Naive thymus-derived CD4-positive, alpha-beta T cell (primary cell): ENCODE results near the gene SPN. TPM values are rescaled to one million over a fixed set of nuclear protein-coding genes. Genes with fewer than 3 reads are reported as not detected.
"Not testable (repeated sequence)": the region's sequence is repeated elsewhere in the genome, so short reads cannot be mapped to it uniquely, and the experiment has no call there.

Experiments
- ATAC-seq: fragments of 150-1000 bp; cut with Tn5 transposase; 2 replicates; pipeline ENCODE4 v1.10.0; 2021; ENCODE audit warnings: mild to moderate bottlenecking, moderate library complexity
- CTCF ChIA-PET: fragments of 350-600 bp; sonication (Branson Sonifier 250); formaldehyde crosslinking; loops from one replicate; lab custom pipeline; 2021; ENCODE audit warnings: antibody characterized with exemption; lab: Charles Lee
- POLR2A ChIA-PET: fragments of 350-600 bp; sonication (Branson Sonifier 250); formaldehyde crosslinking; loops from one replicate; lab custom pipeline; 2021; ENCODE audit warnings: antibody characterized with exemption, inconsistent platforms; lab: Charles Lee
- DNase-seq, 9 donors: peaks; one replicate each; pipeline versions ENCODE4 v3.0.0 to v3.0.0-alpha.2; 2020 to 2022; ENCODE audit warnings: mixed read lengths in 1 of 9
- H3K27ac ChIP-seq: one replicate; pipeline ENCODE4 v1.7.0; 2013; ENCODE audit warnings: mild to moderate bottlenecking, low read depth, low read length, moderate library complexity
- H3K27me3 ChIP-seq, 2 donors: one replicate each; pipeline ENCODE4 v1.7.0; 2013; ENCODE audit warnings: low read length in 2 of 2, mild to moderate bottlenecking in 2 of 2, moderate library complexity in 2 of 2; ENCODE audit not compliant: control insufficient read depth in 2 of 2, insufficient read depth in 2 of 2
- H3K36me3 ChIP-seq, 3 experiments: 1 replicate in 2 of 3; 2 replicates in 1 of 3; pipeline ENCODE4 v1.7.0; 2013; ENCODE audit warnings: low read length in 3 of 3, mild to moderate bottlenecking in 3 of 3, moderate library complexity in 1 of 3; ENCODE audit not compliant: insufficient read depth in 3 of 3, control insufficient read depth in 2 of 3
- H3K4me1 ChIP-seq, 2 donors: one replicate each; pipeline ENCODE4 v1.7.0; 2013; ENCODE audit warnings: low read length in 2 of 2, mild to moderate bottlenecking in 2 of 2, moderate library complexity in 1 of 2; ENCODE audit not compliant: control insufficient read depth in 2 of 2, insufficient read depth in 2 of 2
- H3K4me3 ChIP-seq: 2 replicates; pipeline ENCODE4 v1.7.0; 2013; ENCODE audit warnings: mild to moderate bottlenecking, low read length
- H3K9me3 ChIP-seq, 3 experiments: 1 replicate in 2 of 3; 2 replicates in 1 of 3; pipeline ENCODE4 v1.7.0; 2013; ENCODE audit warnings: low read length in 3 of 3; ENCODE audit not compliant: control insufficient read depth in 2 of 3
- H3K27ac Mint-ChIP-seq, 9 donors: one replicate each; pipeline ENCODE4 v1.8.0; 2020 to 2022; ENCODE audit warnings: mixed read lengths in 9 of 9, mild to moderate bottlenecking in 8 of 9, moderate library complexity in 5 of 9, inconsistent platforms in 2 of 9
- H3K27me3 Mint-ChIP-seq, 5 donors: one replicate each; pipeline ENCODE4 v1.8.0; 2021 to 2022; ENCODE audit warnings: mixed read lengths in 5 of 5, mild to moderate bottlenecking in 1 of 5
- H3K36me3 Mint-ChIP-seq, 5 donors: one replicate each; pipeline ENCODE4 v1.8.0; 2020 to 2022; ENCODE audit warnings: mixed read lengths in 5 of 5, mild to moderate bottlenecking in 3 of 5, inconsistent platforms in 1 of 5
- H3K4me1 Mint-ChIP-seq, 7 donors: one replicate each; pipeline ENCODE4 v1.8.0; 2020 to 2022; ENCODE audit warnings: mixed read lengths in 7 of 7, mild to moderate bottlenecking in 3 of 7, inconsistent platforms in 1 of 7
- H3K4me3 Mint-ChIP-seq, 10 donors: one replicate each; pipeline ENCODE4 v1.8.0; 2020 to 2022; ENCODE audit warnings: mild to moderate bottlenecking in 10 of 10, mixed read lengths in 10 of 10, moderate library complexity in 6 of 10, inconsistent platforms in 2 of 10
- H3K9me3 Mint-ChIP-seq, 11 donors: one replicate each; pipeline ENCODE4 v1.8.0; 2020 to 2022; ENCODE audit warnings: mixed read lengths in 11 of 11, mild to moderate bottlenecking in 4 of 11, inconsistent platforms in 1 of 11, moderate library complexity in 1 of 11
- intact Hi-C, 2 donors: fragments of 100-400 bp; cut with micrococcal nuclease; formaldehyde crosslinking; loops; one replicate each; pipeline ENCODE4 v1.15.1; 2023
- polyA plus RNA-seq, 2 donors: library from polyadenylated mRNA; unstranded; fragments of 300-500 nt; fragmentation: Illumina TruSeq; gene quantifications; one replicate each; pipeline ENCODE4 v1.2.3, GENCODE V29; 2021
- total RNA-seq, 6 experiments: library from RNA in 5 of 6; stranded (reverse) in 5 of 6; gene quantifications; 1 replicate in 5 of 6; 2 replicates in 1 of 6; pipeline ENCODE4 v1.2.3 and lab custom pipeline; 2021 to 2026

SPN gene
- total and polyA plus RNA-seq, 7 experiments from 2014 or later: 79.5 to 333 (median 124) TPM

- no peaks in the 10 kb centered on the region for H3K4me1 ChIP-seq
- no peak overlapping the region for H3K27ac Mint-ChIP-seq
- no peak overlapping the region for H3K4me3 ChIP-seq
- no peak for ATAC-seq
- intact Hi-C loops: no loop called here
- H3K9me3 ChIP-seq: no peaks in the 10 kb centered on the region
- no peaks in the 10 kb centered on the region for H3K36me3 Mint-ChIP-seq
- H3K27me3 Mint-ChIP-seq: no peaks in the 10 kb centered on the region
- DNase-seq: no peak
- H3K27me3 ChIP-seq: no peaks in the 10 kb centered on the region
- H3K27ac ChIP-seq: no peak overlapping the region
- ChIA-PET CTCF (interaction anchor here (0.7 to 1.0 kb wide), 2 partner anchors 24 to 847 kb away, joined by 3 read pairs; no protein-coding TSS in a partner anchor), POLR2A (interaction anchor here (0.6 to 1.6 kb wide), 2 partner anchors 11 to 17 kb away, joined by 3 to 6 read pairs; partner anchors contain the start of gene SPN)
- H3K9me3 Mint-ChIP-seq: no peaks in the 10 kb centered on the region
- H3K4me3 Mint-ChIP-seq: no peak overlapping the region
- H3K4me1 Mint-ChIP-seq: peaks cover 4 to 23% (median 13%) of the 10 kb centered on the region in 7 donors
- no peaks in the 10 kb centered on the region for H3K36me3 ChIP-seq
Observed at GRCh38 chr16:29651774-29652349, 11.2 kb upstream of the SPN start.

- no peak overlapping the region for H3K4me3 Mint-ChIP-seq
- peak; percentile 69 for ATAC-seq
- H3K27ac ChIP-seq: no peak overlapping the region
- no peaks in the 10 kb centered on the region for H3K36me3 Mint-ChIP-seq
- no peaks in the 10 kb centered on the region for H3K9me3 Mint-ChIP-seq
- no peak for DNase-seq
- no peaks in the 10 kb centered on the region for H3K27me3 Mint-ChIP-seq
- H3K9me3 ChIP-seq: no peaks in the 10 kb centered on the region
- ChIA-PET CTCF (interaction anchor here (0.7 kb wide), 1 partner anchor 8 kb away, joined by 4 read pairs; no protein-coding TSS in a partner anchor), POLR2A (interaction anchor here (0.7 to 1.0 kb wide), 2 partner anchors 12 to 24 kb away, joined by 3 to 4 read pairs; no protein-coding TSS in a partner anchor)
- H3K4me1 Mint-ChIP-seq: peaks cover 4 to 24% (median 13%) of the 10 kb centered on the region in 7 donors
- no peak overlapping the region for H3K4me3 ChIP-seq
- H3K27ac Mint-ChIP-seq: no peak overlapping the region
- no peaks in the 10 kb centered on the region for H3K36me3 ChIP-seq
- intact Hi-C loops: no loop called here
- H3K4me1 ChIP-seq: no peaks in the 10 kb centered on the region
- no peaks in the 10 kb centered on the region for H3K27me3 ChIP-seq
Observed at GRCh38 chr16:29653471-29653870, 9.6 kb upstream of the SPN start.

GRCh38 chr16:29653890-29654289 lies 9.2 kb upstream of the SPN start:
- H3K27ac Mint-ChIP-seq, H3K4me1 ChIP-seq, H3K4me3 Mint-ChIP-seq, H3K4me3 ChIP-seq, ATAC-seq, H3K36me3 ChIP-seq, intact Hi-C loops, H3K27me3 ChIP-seq, H3K36me3 Mint-ChIP-seq, H3K9me3 Mint-ChIP-seq, H3K9me3 ChIP-seq, H3K27me3 Mint-ChIP-seq, DNase-seq, H3K27ac ChIP-seq: not testable (repeated sequence)
- POLR2A ChIA-PET: interaction anchor here (1.0 to 1.1 kb wide), 2 partner anchors 11 to 12 kb away, joined by 3 to 4 read pairs; no protein-coding TSS in a partner anchor
- H3K4me1 Mint-ChIP-seq: peaks cover 4 to 24% (median 16%) of the 10 kb centered on the region in 7 donors
- CTCF ChIA-PET: interaction anchor here (0.5 kb wide), 2 partner anchors 378 to 1389 kb away, joined by 3 read pairs; no protein-coding TSS in a partner anchor

- no peaks in the 10 kb centered on the region for H3K27me3 Mint-ChIP-seq
Observed at GRCh38 chr16:29656688-29657523, 6.1 kb upstream of the SPN start.

GRCh38 chr16:29658705-29659104 lies 4.3 kb upstream of the SPN start:
- peaks cover 13 to 22% of the 10 kb centered on the region in 2 donors for H3K4me1 ChIP-seq
- no peaks in the 10 kb centered on the region for H3K27me3 ChIP-seq
- Mint-ChIP-seq H3K36me3 (peaks cover 0 to 12% (median 0%) of the 10 kb centered on the region in 5 donors), H3K27ac (peak overlapping the region in 8 of 9 donors; percentile 80 to 98 (median 86)), H3K4me3 (no peak overlapping the region), H3K9me3 (no peaks in the 10 kb centered on the region), H3K4me1 (peaks cover 9 to 49% (median 37%) of the 10 kb centered on the region in 7 donors), H3K27me3 (no peaks in the 10 kb centered on the region)
- no peak overlapping the region for H3K27ac ChIP-seq
- ATAC-seq: no peak
- no peak for DNase-seq
- POLR2A ChIA-PET: no interaction called here
- CTCF ChIA-PET: interaction anchor here (0.7 kb wide), 1 partner anchor 1244 kb away, joined by 4 read pairs; no protein-coding TSS in a partner anchor
- H3K4me3 ChIP-seq: no peak overlapping the region
- no peaks in the 10 kb centered on the region for H3K9me3 ChIP-seq
- no peaks in the 10 kb centered on the region for H3K36me3 ChIP-seq
- intact Hi-C loops: no loop called here

More at GRCh38 chr16:29656688-29657523, 6.1 kb upstream of the SPN start:
- H3K27ac ChIP-seq: no peak overlapping the region
- Mint-ChIP-seq H3K9me3 (no peaks in the 10 kb centered on the region), H3K4me3 (no peak overlapping the region), H3K27ac (peak overlapping the region in 7 of 9 donors; percentile 38 to 98 (median 84)), H3K4me1 (peaks cover 11 to 39% (median 34%) of the 10 kb centered on the region in 7 donors), H3K36me3 (peaks cover 0 to 2% (median 0%) of the 10 kb centered on the region in 5 donors)
- intact Hi-C loops: no loop called here
- POLR2A ChIA-PET: interaction anchor here (0.6 kb wide), 1 partner anchor 652 kb away, joined by 3 read pairs; no protein-coding TSS in a partner anchor
- DNase-seq: no peak
- no peak for ATAC-seq
- CTCF ChIA-PET: interaction anchor here (0.8 kb wide), 1 partner anchor 19 kb away, joined by 3 read pairs; no protein-coding TSS in a partner anchor
- H3K4me1 ChIP-seq: peaks cover 6 to 17% of the 10 kb centered on the region in 2 donors
- no peaks in the 10 kb centered on the region for H3K9me3 ChIP-seq
- H3K4me3 ChIP-seq: no peak overlapping the region
- no peaks in the 10 kb centered on the region for H3K36me3 ChIP-seq
- H3K27me3 ChIP-seq: no peaks in the 10 kb centered on the region

- Mint-ChIP-seq H3K4me1 (peaks cover 37 to 70% (median 51%) of the 10 kb centered on the region in 7 donors), H3K4me3 (peak overlapping the region; percentile 91 to 99 (median 98)), H3K9me3 (peaks cover 0 to 5% (median 0%) of the 10 kb centered on the region in 11 donors), H3K27ac (peak overlapping the region; percentile 90 to 99 (median 98)), H3K27me3 (no peaks in the 10 kb centered on the region), H3K36me3 (peaks cover 0 to 43% (median 10%) of the 10 kb centered on the region in 5 donors)
- no peaks in the 10 kb centered on the region for H3K27me3 ChIP-seq
- peak overlapping the region; percentile 95 for H3K4me3 ChIP-seq
- H3K36me3 ChIP-seq: no peaks in the 10 kb centered on the region
- peak overlapping the region; percentile 94 for H3K27ac ChIP-seq
- DNase-seq (no peak), ATAC-seq (no peak)
- no peaks in the 10 kb centered on the region for H3K9me3 ChIP-seq
- H3K4me1 ChIP-seq: peaks cover 24 to 43% of the 10 kb centered on the region in 2 donors
- intact Hi-C loops: no loop called here
- ChIA-PET POLR2A (interaction anchor here (0.6 to 1.8 kb wide), 12 partner anchors 8 to 404 kb away, joined by 3 to 7 read pairs (median 3); partner anchors contain the start of genes ALDOA, KCTD13 and QPRT), CTCF (interaction anchor here (0.5 to 1.5 kb wide), 5 partner anchors 9 to 154 kb away, joined by 3 to 5 read pairs (median 4); partner anchors contain the start of gene PAGR1)
Observed at GRCh38 chr16:29662000-29662728, 883 bp upstream of the SPN start.
